IPS DF 19.7 (cell line): ENCODE data around the gene OR1I1.

Experiments
- DNase-seq: peaks from one replicate; pipeline ENCODE4 v3.0.0-alpha.2; 2013; ENCODE audit warnings: low read depth, low spot score

Gene OR1I1

DNA sequence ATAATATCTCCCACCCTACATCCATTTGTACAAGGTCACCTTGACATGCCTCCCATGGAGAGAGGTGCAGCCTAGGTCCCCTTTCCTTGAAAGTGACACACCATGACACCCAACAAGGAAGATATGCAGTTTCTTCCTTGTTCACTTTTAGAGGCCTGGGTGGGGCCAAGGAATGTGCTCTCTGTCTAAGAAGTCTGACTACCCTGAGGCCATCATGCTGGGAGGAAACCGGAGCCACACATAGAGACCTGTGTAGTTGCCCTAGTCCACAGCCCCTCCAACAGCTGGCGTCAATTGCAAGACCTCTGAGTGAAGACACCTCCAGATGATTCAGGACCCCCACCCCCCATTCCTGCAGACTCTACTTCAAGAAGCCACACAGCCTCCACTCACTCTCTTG is 36.2 kb downstream of the OR1I1 start:
- no peak for DNase-seq

DNA sequence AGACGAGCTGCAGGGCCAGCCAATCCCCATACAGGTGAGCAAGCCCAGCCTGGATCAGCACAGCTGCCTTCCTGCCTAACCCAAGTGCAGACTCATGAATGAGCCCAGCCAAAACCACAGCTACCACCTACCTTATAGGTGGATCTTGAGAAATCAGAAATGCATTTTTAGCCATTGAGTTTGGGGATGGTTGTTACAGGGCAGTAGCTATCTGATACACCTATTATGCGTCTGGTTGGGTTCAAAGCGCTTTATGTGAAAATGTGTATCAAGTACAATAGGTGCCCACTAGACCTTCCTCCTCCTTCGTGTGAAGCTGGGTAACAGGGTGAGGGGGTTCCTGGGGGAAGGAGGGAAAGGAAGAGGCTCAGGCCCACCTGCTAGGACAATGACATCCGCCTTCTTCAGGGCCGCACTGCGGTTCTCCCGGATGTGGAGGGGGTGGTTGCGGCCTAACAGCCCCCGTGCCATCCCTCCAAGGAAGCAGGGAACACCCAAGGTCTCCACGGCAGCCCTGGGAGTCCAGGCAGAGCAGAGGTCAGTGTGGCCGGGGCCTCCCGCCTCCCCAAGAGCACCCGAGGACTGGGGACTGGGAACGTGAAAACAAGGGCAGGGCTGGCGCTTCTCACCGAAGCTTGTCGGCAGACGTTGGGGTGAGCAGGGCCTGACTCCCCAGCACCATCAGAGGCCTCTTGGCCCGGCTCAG is 36.9 kb downstream of the OR1I1 start:
- no peak for DNase-seq

DNA sequence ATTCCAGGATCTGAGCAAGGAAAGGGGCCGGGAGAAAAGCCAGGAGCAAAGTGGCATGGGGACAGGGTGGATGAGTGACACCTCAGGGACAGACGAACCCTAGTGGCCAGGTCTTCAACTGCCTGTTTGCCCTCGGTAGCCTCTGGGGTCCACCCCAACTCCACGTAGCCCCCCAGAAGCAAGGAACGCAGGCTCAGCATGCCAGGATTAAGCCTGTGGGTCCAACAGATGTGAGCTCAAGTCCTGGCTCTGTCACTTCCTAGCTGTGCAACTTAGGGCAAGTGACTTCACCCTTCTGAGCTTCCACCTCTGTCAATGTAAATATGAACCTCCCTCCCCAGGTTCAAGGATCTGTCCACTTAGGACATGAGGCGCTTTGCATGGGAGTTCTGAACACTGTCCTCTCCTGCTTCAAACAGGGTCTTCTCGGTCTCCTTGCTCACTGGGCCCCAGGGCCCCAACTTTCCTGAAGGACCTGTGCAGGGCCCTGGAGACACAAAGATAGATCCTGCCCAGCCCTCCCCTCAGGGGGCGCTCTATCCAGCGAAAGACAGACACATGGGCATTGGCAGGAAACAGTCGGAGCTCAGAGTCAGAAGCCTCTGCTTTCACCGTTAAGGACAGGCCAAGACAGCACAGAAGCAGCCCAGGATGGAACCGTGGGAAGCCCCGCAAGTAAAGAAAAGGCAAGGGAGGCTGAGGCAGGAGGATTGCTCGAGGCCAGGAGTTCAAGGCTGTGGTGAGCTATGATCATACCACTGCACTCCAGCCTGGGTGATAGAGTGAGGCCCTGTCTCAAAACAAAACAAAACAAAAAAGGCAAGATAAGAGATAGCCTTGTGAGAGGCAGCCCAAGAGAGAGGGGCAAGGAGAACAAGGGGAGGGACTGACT is 38.4 kb downstream of the OR1I1 start:
- DNase-seq: no peak

DNA sequence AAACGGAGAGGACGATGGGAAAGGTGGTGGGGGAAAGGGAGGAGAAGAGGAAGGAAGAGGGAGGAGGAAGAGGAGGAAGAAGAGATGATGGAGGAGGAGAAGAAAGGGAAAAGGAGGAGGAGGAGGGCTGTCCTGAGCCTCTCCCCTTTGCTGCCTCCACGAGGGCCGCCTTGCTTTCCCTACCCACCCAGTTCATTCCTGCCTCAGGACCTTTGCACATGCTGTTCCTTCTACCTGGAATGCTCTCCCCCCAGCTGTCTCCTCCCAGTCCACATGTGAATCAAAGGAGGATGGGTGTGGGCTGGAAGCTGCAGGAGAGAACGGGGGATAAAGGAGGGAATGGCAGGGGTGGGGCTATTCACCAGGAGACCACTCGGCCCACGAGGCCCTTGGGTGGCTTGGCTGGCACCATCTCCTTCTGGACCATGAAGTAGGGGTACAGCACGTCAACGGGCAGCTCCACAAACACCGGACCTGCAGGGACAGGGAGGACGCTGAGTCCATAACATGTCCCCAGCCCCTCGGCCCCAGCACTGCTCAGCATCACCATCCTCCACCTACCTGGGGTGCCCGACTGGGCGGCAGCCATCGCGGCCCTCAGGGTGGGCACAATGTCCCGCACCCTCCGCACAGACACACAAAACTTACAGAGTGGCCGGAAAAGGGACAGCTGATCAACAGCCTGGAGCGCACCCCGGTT is 40.5 kb downstream of the OR1I1 start:
- no peak for DNase-seq

DNA sequence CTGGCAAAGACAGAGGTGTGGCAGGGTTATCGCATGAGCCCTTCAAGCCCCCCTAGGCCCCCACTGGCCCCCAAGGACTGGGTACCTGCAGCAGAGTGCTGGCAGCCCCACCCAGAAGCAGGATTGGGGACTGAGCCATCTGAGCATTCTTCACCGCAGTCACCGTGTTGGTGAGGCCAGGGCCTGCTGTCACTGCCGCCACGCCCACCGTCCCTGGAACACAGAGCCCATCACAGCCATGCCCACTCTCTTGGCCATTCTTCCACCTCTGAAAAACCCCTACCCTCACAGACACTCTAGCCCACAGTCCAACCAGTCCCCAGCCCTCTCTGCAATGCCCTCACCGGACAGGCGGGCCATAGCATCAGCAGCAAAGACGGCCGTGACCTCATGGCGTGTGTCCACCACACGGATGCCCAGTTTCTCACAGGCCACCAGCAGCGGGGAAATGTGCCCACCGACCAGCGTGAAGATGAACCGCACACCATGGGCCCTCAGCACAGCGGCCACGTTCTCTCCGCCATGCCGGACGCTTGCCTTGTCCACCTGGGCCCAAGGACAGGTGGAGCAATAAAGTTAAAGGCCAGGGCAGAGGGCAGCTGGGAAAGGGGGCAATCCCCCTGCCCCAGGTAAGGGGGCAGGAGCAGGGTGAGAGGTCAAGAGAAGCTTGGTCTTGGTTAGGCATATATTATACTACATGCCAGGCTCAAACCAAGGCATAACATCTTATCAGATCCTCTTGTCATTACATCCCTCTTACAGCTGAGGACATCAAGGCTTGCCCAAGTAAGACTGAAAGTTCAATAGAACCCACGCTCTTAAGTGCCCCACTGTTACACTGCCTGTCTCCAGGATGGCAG is 41.2 kb downstream of the OR1I1 start:
- DNase-seq: no peak

DNA sequence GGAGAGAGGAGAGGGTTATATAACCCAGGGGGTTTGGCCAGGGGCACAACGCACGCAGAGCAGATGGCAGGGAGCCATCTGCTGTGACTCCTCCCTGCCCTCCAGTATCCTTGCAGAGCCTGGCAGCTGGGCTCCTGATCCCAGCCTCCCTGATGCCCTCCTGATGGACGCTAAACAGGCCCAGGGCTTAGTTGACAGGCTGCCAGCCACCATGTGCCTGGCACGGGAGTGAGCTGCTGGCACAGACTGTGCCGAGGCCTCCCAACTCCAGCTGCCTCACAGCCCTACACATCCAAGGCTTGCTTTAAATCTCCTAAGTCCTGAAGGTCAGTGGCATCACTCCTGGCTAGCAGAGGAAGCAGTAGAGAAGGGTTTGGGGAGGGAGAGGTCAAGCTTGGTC is 41.9 kb downstream of the OR1I1 start:
- DNase-seq: no peak

DNA sequence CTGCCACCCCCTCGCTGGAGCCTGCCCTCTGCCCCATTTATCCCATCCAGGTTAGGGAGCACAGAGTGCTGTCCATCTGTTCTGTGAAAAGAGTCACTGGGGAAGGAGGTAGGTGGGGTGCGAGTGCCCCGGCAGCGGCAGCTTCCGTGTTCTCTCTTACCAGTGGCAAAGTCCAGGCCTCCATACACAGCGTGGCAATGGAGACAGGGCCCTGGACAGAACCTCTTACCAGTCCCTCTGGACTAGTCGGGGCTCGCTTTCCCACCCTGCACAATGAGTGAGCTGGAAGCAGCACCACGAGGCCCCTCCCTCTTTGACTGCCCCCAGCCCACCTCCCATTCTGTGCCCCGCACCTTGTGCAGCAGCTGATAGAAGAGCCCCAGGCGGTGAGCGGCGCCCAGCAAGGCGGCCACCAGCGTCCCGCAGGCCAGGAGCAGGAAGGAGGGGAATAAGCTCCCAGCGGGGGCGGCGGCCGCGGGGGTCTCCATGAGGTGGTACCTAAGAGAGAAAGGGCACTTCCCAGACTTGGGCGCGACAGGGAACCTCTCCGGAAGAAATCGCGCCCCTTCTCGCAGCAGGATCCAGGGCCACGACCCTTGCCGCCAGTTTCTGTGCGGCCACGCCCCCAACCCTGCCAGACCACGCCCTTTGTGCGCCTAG is 42.7 kb downstream of the OR1I1 start:
- DNase-seq: no peak

DNA sequence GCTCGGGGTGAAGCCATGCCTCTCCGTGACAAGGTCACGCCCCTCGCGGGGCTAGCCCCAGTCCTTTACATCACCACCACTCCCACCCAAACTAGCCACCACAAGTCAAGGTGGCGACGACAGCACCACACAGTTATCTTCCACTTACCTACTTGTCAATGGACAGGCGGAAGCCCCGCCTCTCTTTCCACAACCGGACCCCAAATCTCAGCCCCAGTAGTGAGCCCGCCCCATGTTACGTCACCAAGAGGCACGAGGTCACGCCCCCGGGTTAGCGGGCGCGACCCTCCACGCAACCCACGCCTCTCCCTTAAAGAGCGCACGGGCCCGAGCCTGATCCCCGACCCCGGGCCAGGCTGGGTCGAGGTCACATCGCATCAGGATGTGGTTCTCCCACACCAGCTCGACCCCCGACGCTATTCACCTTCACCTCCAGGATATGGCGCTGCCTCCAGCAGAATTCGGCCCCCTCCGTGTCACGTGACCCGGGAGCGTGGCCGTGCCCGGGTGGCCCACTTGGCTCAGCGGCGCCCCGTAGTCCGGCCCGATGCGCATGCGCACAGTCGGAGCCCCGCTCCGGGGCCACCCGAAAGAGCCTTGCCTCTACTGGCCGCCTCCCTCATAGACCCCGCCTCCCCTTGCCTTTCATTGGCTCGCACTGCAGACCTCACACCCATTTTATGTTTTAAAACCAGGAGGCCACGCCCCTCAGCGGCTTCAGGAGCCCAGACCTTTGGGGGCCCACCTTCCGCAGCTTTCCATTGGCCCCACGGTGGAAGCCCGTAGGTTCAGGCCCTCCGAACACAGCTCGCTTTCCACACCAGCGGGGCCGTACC is 43.4 kb downstream of the OR1I1 start:
- DNase-seq: peak; percentile 87

DNA sequence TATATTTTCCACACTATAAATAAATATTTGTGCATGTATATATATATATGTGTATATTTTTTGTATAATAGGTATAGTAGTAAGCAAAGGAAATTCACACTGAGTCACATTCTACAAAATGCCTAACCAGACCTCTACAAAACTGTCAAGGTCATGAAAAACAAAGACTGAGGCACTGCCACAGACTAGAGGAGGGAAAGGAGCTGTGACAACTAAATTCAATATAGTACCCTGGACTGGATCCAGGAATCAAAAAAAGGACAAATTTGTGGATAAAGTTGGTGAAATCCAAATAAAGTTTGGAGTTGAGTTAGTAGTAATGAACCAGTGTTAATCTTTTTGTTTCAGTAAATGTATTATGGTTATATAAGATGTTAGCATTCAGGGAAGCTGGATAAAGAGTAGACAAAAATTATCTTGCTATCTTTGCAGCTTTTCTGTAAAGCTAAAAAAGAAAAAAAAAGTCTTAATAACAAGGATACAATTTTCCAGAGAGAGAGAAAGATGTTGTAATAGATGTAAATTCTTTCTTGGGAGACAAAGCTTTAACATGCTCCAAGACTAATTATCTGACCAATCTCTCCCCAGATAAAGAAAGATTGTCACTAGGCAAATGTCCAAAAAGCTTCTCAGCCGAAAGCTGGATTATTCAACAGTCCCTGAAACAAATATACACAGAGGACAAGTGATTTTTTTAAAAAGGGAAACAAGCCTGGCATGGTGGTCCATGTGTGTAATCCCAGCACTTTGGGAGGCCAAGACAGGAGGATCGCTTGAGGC is 44.3 kb downstream of the OR1I1 start:
- no peak for DNase-seq

DNA sequence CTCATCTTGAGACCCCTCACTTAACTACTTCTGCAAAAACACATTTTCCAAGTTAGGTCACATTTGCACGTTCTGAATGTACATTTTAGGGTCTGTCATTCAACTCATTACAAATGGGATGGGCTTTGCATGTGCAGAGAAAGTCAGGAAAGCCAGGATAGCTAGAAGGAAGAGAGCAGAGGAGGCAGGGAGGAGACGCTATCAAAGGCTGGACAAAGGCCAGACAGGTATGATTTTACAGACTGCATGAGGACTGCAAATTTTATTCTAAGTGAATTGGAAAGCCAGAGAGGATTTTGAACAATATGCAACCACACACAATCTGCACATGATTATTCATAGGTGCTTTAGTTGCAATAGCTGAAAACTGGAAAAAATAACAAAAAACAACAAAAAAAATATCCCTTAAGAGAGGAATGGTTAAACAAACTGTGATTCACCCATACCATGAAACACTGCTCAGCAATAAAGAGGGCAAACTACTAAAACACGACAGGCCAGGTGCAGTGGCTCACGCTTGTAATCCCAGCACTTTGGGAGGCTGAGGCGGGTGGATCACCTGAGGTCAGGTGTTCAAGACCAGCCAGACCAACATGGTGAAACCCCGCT is 46.3 kb downstream of the OR1I1 start:
- DNase-seq: no peak

DNA sequence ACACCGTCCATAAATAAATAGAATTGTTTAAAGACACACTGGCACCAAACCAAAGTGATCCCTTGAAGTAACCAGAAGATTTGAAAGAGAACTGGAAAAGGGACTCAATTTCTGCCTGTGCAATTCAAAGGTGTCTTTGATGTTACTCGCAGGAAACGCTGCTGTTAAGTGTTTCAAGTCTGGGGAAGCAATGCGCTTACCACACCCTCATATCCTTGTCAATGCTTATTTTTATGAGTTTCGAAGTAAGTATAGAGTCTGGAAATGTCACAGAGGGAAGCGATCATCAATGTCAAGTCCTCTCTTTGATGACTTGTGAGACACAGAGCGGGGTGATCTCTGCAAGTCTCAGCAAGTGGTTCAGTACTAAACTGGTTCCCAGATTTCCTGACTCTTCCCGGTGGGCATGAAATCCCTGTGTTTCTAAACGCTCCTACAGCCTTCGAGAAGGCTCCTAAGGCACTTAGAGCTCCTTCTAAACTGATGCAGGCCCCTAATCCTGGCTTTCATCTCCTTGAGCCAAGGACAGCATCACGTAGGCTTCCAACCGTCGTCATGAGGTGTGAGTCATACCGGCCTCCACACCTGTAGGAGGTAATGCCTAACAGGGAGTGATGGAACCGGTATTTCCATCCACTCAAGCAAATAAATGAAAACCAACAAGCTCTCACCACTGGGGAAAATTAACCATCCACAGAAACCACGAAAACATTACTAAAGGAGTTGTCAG is 48.0 kb downstream of the OR1I1 start:
- DNase-seq: no peak

DNA sequence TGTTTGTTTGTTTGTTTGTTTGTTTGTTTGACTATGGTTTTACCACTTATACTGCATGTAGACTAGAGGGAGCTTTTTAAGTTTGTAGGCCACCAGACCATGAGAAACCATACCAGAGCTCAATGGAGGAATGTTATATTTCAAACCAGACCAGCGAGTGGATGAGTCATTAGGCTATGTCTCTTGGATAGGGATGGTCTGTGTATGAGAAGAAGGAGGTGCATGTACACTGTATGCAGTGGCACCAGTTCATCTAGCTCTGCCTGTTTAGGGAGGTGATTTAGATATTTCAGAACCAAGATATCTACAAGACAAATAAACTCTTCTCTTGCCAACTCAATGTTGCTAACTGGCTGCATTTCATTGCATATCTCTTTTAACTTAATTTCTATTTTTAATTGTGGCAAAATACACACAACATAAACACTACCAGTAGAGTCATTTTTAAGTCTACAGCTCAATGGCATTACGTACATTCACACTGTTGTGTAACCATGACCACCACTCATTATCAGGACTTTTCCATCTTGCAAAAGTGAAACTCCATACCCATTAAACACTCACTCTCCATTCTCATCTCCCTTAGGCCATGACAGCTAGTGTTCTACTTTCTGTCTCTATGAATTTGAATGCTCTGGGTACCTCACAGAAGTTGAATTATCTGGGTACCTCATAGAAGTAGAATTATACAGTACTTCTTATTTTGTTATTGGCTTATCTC is 54.4 kb downstream of the OR1I1 start:
- DNase-seq: no peak

DNA sequence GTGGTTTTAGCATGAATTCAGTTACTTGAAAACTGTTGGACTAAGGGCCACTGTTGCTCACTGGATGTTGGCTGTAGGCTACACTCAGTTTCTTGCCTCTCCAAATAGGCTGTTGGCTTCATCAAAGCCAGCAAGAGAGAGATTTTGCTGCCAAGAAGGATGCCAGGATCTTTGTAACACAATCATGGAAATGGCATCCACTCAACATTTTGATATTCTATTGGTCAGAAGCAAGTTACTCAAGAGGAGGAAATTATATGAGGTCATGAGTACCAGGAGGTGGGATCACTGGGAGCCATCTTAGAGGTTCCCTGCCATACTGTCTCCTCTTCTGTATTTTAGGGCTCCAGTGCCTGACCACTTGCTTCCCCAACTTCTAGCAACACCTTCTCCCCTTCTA is 55.8 kb downstream of the OR1I1 start:
- no peak for DNase-seq

DNA sequence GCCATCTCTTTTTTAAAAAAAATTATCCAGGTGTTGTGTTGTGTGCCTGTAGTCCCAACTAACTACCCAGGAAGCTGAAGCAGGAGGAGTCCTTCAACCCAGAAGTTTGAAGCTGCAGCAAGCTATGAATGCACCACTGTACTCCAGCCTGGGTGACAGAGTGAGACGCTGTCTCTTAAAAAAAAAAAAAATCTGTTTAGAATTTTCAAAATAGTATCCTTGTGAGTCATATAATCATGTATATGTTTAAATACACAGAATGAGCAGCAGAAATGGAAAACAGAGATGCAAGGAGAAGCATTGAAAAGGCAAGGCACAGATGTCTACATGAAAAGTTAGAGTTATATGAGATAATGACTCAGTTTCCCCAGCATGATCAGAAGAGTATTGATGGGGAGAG is 56.4 kb downstream of the OR1I1 start:
- DNase-seq: no peak

DNA sequence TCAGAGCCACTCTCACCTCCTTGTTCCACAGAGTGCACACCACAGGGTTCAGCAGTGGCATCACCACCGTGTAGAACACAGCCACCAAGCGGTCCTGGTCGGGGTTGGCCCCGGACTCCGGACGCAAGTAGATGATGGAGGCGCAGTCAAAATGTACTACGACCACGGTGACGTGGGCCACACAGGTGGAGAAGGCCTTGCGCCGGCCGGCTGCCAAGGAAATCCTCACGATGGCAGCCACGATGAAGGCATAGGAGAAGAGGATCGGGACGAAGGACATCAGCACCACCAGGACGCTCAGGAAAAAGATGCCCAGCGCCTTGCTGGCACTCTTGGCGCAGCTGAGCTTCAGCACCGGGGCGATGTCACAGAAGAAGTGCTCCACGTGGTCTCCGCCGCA is 59.1 kb downstream of the OR1I1 start:
- no peak for DNase-seq

DNA sequence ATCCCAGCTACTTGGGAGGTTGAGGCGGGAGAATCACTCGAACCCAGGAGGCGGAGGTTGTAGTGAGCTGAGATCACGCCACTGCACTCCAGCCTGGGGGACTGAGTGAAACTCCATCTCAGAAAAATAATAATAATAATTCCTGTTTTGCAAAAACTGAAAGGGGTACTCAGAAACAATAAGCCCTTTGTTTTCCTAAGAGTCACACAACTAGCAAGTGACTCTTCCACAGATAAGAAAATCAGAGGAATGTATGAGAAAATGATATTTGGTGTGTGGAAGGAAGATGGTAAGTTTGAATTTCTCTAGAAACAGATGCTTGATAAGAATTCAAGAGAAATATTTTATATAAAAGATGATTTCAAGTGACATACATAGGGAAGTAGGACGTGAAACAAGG is 60.3 kb downstream of the OR1I1 start:
- no peak for DNase-seq
